Measurements from ENCODE around the gene NDP.

NDP gene

GRCh38 chrX:43974741-43975465 lies 1.7 kb upstream of the NDP start:
- DNase-seq (ENCODE audit: low spot score): no peak
- H3K27ac ChIP-seq: no peak overlapping the region
- ChIA-PET CTCF (no interaction called here), POLR2A (ENCODE audit: low non-redundant PET) (no interaction called here)
- no peak for TF ChIP-seq CTCF (conservative IDR thresholded peaks at IDR 0.05; ENCODE audit: low read depth)

- CTCF ChIA-PET: no interaction called here
- POLR2A ChIA-PET (ENCODE audit: low non-redundant PET): no interaction called here
- H3K27ac ChIP-seq: no peak overlapping the region
- DNase-seq (ENCODE audit: low spot score): peak; percentile 8
- TF ChIP-seq CTCF (conservative IDR thresholded peaks at IDR 0.05; ENCODE audit: low read depth): no peak
These were observed 898 bp upstream of the NDP start for GRCh38 chrX:43974100-43974475.

- no peak overlapping the region for H3K27ac ChIP-seq
- CTCF ChIA-PET: interaction anchor here (0.5 kb wide), 1 partner anchor 1215 kb away, joined by 5 read pairs; no protein-coding TSS in a partner anchor
- POLR2A ChIA-PET (ENCODE audit: low non-redundant PET): no interaction called here
- no peak for TF ChIP-seq CTCF (conservative IDR thresholded peaks at IDR 0.05; ENCODE audit: low read depth)
- DNase-seq (ENCODE audit: low spot score): no peak
These were observed 926 bp downstream of the NDP start for GRCh38 chrX:43971966-43972961.

GRCh38 chrX:43970528-43970927 lies 2.7 kb downstream of the NDP start:
- TF ChIP-seq CTCF (conservative IDR thresholded peaks at IDR 0.05; ENCODE audit: low read depth): no peak
- ChIA-PET CTCF (interaction anchor here (0.7 to 1.2 kb wide), 2 partner anchors 12 to 205 kb away, joined by 4 to 7 read pairs; no protein-coding TSS in a partner anchor), POLR2A (ENCODE audit: low non-redundant PET) (no interaction called here)
- H3K27ac ChIP-seq: no peak overlapping the region
- peak; percentile 6 for DNase-seq (ENCODE audit: low spot score)

GRCh38 chrX:43969504-43970501 lies 3.4 kb downstream of the NDP start:
- H3K27ac ChIP-seq: no peak overlapping the region
- CTCF ChIA-PET: interaction anchor here (0.7 to 1.2 kb wide), 2 partner anchors 11 to 206 kb away, joined by 4 to 7 read pairs; no protein-coding TSS in a partner anchor
- no peak for DNase-seq (ENCODE audit: low spot score)
- POLR2A ChIA-PET (ENCODE audit: low non-redundant PET): no interaction called here
- no peak for TF ChIP-seq CTCF (conservative IDR thresholded peaks at IDR 0.05; ENCODE audit: low read depth)

Data from RWPE1 (cell line).